OCI-LY3 (cell line): ENCODE measurements around the gene PRPSAP1.

Experiments used
- H2AFZ ChIP-seq: fragments of 200-600, 300-600 bp; shearing (Covaris generic); 2 replicates; pipeline ENCODE4 v1.6.0; 2014; ENCODE audit warnings: antibody characterized with exemption, low read depth, low read length
- H3K27ac ChIP-seq: fragments of 200-600, 300-600 bp; sonication (generic); 2 replicates; pipeline ENCODE4 v1.5.1; 2014; ENCODE audit warnings: mild to moderate bottlenecking, low read length, moderate library complexity, mixed read lengths
- H3K27me3 ChIP-seq: fragments of 200-600, 300-600 bp; sonication (generic); 2 replicates; pipeline ENCODE4 v1.6.1; 2014; ENCODE audit warnings: low read depth, low read length, mixed read lengths
- H3K36me3 ChIP-seq: fragments of 200-600, 300-600 bp; sonication (generic); replicated peaks from 2 replicates; pipeline ENCODE3; 2014; ENCODE audit warnings: low read depth, low read length, mixed read lengths
- H3K4me1 ChIP-seq: fragments of 300-600, 200-600 bp; sonication (generic); 2 replicates; pipeline ENCODE4 v1.6.1; 2014; ENCODE audit warnings: low read length, mixed read lengths
- H3K4me2 ChIP-seq: fragments of 200-600, 300-600 bp; sonication (generic); 2 replicates; pipeline ENCODE4 v1.6.1; 2014; ENCODE audit warnings: low read length, mixed read lengths
- H3K4me3 ChIP-seq: fragments of 300-600, 200-600 bp; sonication (generic); 2 replicates; pipeline ENCODE4 v1.5.1; 2014; ENCODE audit warnings: antibody characterized with exemption, mild to moderate bottlenecking, low read length, moderate library complexity
- H3K79me2 ChIP-seq: fragments of 300-600, 200-600 bp; shearing (Covaris generic); 2 replicates; pipeline ENCODE4 v1.6.1; 2014; ENCODE audit warnings: mild to moderate bottlenecking, low read length, mixed read lengths
- H3K9ac ChIP-seq: fragments of 300-600, 200-600 bp; shearing (Covaris generic); 2 replicates; pipeline ENCODE4 v1.6.0; 2014; ENCODE audit warnings: mild to moderate bottlenecking, low read length, moderate library complexity
- H3K9me3 ChIP-seq: fragments of 200-600, 300-600 bp; shearing (Covaris generic); 2 replicates; pipeline ENCODE4 v1.6.1; 2014; ENCODE audit warnings: low read length, mixed read lengths; ENCODE audit not compliant: insufficient read depth
- H4K20me1 ChIP-seq: fragments of 200-600, 300-600 bp; sonication (generic); 2 replicates; pipeline ENCODE4 v1.6.1; 2016; ENCODE audit warnings: low read length, mixed read lengths; ENCODE audit not compliant: insufficient read depth
- EZH2phosphoT487 ChIP-seq: fragments of 200-600 bp; shearing (Covaris generic); IDR thresholded peaks from 2 replicates; pipeline ENCODE4 v1.6.1; 2018; ENCODE audit warnings: antibody characterized with exemption, mixed run types, low read depth
- TF ChIP-seq, protein P1 (sequence below): fragments of 200-600, 300-600 bp; sonication (generic); IDR thresholded peaks from 2 replicates; pipeline ENCODE4 v1.5.1; 2014; ENCODE audit warnings: antibody characterized with exemption, low read length, low read depth

Gene PRPSAP1

DNA sequence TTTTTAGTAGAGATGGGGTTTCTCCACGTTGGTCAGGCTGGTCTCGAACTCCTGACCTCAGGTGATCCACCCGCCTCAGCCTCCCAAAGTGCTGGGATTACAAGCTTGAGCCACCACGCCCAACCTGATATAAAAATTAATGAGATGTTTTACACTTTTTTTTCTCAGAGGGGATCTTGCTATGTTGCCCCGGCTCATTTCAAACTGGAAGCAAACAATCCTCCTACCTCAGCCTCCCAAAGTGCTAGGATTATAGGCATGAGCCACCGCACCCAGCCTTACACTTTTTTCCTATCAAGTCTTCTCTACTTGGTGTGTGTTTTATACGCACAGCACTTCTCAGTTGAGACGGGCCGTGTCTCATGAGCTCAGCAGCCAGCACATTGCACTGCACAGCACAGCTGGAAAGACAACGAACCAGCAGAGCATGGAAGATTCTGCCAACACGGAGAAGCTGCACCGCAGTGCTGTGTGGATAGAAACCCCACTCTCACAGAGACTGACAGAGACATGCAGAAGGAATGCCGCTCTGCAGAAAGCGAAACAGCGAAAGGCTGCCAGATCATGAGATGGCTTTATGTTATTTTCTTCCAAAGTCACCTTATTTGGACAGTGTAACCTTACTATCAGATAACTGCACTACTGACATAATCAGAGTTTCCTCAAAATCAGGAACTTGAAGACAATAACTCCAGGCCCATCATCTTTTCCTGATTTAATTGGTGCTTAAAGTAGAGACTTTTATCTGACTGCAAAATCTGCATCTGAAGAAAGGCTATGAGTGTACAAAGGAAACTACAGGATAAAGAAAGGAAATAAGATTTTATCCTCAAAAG lies 39.1 kb downstream of the PRPSAP1 start:
- H3K79me2 ChIP-seq, result no peaks in the 10 kb centered on the region
- no peaks in the 10 kb centered on the region for H3K4me1 ChIP-seq
- no peaks in the 10 kb centered on the region for H4K20me1 ChIP-seq
- H3K36me3 ChIP-seq, result peaks cover 6% of the 10 kb centered on the region
- no peak overlapping the region for H2AFZ ChIP-seq
- H3K27me3 ChIP-seq, result no peaks in the 10 kb centered on the region
- H3K9me3 ChIP-seq, result no peaks in the 10 kb centered on the region
- H3K27ac ChIP-seq, result no peak overlapping the region
- TF ChIP-seq, protein P1, sequence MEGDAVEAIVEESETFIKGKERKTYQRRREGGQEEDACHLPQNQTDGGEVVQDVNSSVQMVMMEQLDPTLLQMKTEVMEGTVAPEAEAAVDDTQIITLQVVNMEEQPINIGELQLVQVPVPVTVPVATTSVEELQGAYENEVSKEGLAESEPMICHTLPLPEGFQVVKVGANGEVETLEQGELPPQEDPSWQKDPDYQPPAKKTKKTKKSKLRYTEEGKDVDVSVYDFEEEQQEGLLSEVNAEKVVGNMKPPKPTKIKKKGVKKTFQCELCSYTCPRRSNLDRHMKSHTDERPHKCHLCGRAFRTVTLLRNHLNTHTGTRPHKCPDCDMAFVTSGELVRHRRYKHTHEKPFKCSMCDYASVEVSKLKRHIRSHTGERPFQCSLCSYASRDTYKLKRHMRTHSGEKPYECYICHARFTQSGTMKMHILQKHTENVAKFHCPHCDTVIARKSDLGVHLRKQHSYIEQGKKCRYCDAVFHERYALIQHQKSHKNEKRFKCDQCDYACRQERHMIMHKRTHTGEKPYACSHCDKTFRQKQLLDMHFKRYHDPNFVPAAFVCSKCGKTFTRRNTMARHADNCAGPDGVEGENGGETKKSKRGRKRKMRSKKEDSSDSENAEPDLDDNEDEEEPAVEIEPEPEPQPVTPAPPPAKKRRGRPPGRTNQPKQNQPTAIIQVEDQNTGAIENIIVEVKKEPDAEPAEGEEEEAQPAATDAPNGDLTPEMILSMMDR, result no peak
- H3K9ac ChIP-seq, result no peak overlapping the region
- no peak overlapping the region for H3K4me3 ChIP-seq
- H3K4me2 ChIP-seq, result no peak overlapping the region

DNA sequence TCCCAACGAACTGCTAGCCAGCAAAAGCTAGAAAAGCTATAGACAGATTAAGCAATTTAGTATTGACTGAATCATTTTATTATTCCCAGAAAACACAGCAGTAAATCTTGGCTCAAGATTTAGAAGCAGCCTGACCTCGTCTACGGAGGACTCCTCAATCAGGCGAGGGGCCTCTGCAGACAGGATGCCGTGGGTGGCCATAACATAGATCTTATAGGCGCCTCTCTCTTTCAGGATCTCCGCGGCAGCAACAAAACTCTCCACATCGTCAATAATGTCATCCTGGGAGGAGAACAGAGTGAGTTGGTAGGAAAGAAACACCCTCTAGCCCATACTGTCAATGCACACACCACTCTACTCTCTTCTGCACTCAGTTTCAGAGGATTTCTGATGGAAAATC lies 41.0 kb downstream of the PRPSAP1 start:
- Histone ChIP-seq H3K9ac (no peak overlapping the region), H3K79me2 (no peaks in the 10 kb centered on the region), H3K36me3 (peaks cover 6% of the 10 kb centered on the region), H3K27me3 (no peaks in the 10 kb centered on the region), H3K4me1 (no peaks in the 10 kb centered on the region), H4K20me1 (no peaks in the 10 kb centered on the region), H2AFZ (no peak overlapping the region), H3K4me3 (no peak overlapping the region), H3K9me3 (no peaks in the 10 kb centered on the region), H3K4me2 (no peak overlapping the region), H3K27ac (no peak overlapping the region)
- TF ChIP-seq EZH2phosphoT487, result no peak
- TF ChIP-seq, protein P1, result no peak

DNA sequence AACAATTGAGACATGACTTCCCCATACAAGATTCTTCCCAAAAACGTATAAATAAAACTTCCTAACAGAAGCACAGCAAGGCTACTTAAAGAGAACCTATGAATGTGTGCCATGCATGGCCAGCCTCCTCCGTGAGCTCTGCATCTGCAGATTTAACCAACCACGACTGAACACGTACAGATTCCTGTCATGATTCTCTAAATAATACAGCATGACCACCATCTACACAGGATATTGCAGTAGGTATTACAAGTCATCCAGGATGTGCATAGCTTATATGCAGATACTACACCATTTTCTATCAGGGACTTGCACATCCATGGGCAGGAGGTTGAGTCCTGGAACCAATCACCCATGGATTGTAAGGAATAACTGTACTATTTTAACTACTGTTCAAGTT lies 44.3 kb downstream of the PRPSAP1 start:
- Histone ChIP-seq H3K27ac (no peak overlapping the region), H3K9ac (no peak overlapping the region), H3K79me2 (no peaks in the 10 kb centered on the region), H2AFZ (no peak overlapping the region), H3K9me3 (no peaks in the 10 kb centered on the region), H4K20me1 (no peaks in the 10 kb centered on the region), H3K36me3 (peaks cover 6% of the 10 kb centered on the region), H3K4me2 (no peak overlapping the region), H3K27me3 (no peaks in the 10 kb centered on the region), H3K4me3 (no peak overlapping the region), H3K4me1 (no peaks in the 10 kb centered on the region)
- TF ChIP-seq EZH2phosphoT487, result no peak
- TF ChIP-seq, protein P1, result no peak

DNA sequence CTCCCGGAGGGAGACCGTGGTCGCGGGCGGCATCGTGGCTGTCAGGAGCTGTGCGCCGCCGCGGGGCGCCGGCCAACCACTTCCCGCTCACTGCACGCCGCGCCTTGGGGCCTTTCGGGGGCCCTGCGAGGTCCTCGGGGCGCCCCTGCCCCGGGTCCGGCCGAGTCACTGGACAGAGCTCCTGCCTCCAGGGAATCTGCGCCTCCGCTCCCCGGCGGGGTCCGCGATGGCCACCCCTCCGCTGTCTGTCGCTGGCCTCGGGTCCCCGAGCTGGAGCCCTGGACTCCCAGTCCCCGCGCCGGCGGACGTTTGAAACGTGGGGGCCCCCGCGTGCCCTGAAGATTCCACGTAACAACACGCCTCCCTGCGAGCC lies 45.8 kb downstream of the PRPSAP1 start, which contains the start of gene QRICH2:
Gene QRICH2, minus strand, starts transcription at position 311 of the 373 bp plus-strand sequence. Its CDS starts 278 bp downstream, at position 33.
- H3K4me2 ChIP-seq, result no peak within 1 kb of the TSS
- no peaks in the 10 kb centered on the region for H4K20me1 ChIP-seq
- H2AFZ ChIP-seq, result no peak within 1 kb of the TSS
- H3K9me3 ChIP-seq, result no peaks in the 10 kb centered on the region
- H3K4me1 ChIP-seq, result no peaks in the 10 kb centered on the region
- H3K4me3 ChIP-seq, result no peak within 1 kb of the TSS
- no peaks in the 10 kb centered on the region for H3K79me2 ChIP-seq
- H3K27me3 ChIP-seq, result no peaks in the 10 kb centered on the region
- H3K36me3 ChIP-seq, result peaks cover 2% of the 10 kb centered on the region
- no peak within 1 kb of the TSS for H3K9ac ChIP-seq
- H3K27ac ChIP-seq, result no peak within 1 kb of the TSS
- TF ChIP-seq, protein P1, result no peak
